Stimulated activated CD4-positive, alpha-beta T cell treated with anti-CD3 and anti-CD28 coated beads, Interleukin-4, amount 100 ng/mL, for 24 hours (primary cell): ENCODE results near the gene HOOK1.

Experiments
- DNase-seq: peaks from one replicate; pipeline ENCODE4 v3.0.0-alpha.2; 2020

The HOOK1 gene

DNA sequence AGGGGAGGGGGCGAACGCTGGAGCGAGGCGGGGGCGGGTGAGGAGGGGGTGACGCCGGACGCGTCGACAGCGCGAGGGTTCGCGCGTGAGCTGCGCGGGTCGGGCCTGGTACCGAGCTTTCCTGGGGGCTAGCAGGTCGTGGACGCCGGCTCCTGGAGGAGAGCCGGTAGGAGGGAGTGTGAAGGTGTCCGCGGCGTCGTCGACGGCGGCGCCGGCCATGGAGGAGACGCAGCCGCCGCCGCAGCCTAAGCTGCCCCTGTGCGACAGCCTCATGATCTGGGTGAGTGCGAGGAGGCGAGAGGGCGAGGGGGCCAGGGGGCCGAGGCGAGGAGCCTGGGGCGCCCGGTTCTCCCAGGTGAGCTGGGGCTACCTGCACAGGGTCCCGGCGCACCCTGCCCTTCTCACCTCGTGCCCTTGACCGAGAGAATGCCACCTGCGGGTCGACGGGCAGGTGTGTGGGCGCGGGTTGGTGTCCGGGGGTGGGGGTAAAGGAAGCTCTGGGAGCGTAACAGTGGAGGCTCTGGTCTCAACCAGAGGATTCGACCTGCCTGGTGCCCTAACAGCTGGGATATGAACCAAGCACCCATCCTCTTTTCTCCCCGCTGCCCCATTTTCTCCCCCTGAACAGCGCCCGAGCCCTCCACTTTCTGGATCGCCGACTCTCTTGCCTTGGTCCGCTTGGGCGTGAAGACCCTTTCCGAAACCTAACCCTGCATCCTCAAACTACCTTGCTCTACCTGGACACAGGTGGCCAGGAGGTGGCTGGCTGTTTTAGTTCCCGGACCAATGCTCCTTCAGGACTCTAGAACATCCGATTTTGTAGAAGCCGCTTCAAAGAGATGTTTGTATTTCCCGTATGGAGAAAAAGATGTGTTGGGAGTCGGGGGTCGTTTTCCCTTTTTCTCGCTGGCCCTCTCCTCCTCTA, at the start of gene HOOK1:
TSS of gene HOOK1 (plus strand) at position 49 of the 925 bp plus-strand sequence. CDS start at position 218, 169 bp downstream.
- DNase-seq: no peak

DNA sequence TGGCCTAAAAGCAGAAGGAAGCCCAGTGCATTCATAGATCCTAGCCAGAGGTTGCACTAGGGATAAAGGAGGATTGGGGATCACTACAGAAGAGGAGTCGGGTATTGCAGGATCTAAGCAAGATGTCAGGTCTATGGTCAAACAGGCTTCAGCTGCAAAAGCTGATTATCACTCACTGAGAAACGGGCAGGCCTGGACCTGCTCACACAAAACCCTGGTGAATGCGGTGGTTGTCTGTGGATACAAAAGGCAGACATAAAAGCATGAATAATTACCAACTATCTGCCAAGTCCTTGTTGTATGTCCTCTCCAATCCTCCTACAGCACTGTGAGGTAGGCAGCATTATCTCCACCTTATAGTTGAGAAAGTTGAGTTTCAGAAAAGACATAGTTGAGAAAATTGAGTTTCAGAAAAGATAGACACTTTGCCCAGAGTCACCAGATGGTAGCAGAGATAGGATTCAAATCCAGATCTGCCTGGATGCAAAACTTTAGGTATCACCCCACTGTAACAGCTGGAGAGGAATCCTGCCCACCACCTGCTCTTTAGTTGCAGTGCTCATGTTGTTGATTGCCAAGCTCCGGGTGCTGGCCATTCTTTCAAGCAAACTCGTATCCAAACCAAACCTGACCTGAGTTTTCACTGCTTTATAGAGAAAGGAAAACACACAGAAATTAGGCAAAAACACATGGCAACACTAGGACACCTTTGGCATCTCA, 49.6 kb upstream of the HOOK1 start:
- DNase-seq: no peak

DNA sequence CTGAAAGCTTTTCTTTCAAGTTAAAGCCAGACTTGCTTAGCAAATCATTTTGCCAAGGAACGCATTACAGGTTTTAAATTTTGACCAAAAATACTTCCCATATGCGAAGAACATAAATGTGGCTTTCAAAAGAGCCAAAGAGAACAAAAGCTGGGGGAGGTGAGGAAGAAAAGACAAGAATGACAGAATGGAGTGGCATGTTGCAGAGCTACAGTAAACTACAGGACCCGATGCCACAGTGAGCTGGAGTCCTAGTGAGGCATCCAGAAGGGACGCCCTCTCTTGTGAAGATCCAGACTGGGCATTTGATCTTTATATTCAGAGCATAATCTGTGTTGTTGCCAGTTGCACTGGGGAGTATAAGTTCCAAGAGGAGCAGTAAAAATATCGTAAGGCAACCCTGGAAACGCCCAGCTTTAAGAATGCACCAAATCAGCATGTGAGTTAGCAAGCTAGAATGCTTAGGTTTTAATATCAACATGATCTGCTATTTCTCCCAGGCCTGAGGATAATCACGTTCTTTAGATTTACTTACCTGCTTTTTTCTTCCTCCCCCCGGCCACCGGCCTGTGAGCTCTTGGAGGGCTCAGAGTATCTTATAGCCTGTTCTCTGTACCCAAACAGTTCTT, 48.4 kb upstream of the HOOK1 start:
- DNase-seq: no peak

DNA sequence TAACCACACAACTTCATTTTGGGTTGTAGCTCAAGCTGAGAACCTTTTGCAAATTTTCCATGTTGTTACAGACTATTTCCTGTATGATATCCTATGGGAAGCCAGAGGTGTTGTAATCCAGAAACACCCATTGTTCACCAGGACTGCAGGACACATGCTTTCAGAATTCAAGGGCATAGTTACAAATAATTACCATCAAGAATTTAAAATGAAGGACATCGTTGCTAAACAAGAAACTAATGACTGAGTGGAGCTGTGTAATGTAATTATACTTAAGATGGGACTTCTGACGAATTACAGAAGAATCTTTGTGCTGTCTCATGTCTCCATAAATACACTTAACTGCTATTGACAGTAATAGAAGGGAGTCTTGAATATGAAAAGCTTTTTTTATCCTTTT, 47.6 kb upstream of the HOOK1 start:
- DNase-seq: no peak

DNA sequence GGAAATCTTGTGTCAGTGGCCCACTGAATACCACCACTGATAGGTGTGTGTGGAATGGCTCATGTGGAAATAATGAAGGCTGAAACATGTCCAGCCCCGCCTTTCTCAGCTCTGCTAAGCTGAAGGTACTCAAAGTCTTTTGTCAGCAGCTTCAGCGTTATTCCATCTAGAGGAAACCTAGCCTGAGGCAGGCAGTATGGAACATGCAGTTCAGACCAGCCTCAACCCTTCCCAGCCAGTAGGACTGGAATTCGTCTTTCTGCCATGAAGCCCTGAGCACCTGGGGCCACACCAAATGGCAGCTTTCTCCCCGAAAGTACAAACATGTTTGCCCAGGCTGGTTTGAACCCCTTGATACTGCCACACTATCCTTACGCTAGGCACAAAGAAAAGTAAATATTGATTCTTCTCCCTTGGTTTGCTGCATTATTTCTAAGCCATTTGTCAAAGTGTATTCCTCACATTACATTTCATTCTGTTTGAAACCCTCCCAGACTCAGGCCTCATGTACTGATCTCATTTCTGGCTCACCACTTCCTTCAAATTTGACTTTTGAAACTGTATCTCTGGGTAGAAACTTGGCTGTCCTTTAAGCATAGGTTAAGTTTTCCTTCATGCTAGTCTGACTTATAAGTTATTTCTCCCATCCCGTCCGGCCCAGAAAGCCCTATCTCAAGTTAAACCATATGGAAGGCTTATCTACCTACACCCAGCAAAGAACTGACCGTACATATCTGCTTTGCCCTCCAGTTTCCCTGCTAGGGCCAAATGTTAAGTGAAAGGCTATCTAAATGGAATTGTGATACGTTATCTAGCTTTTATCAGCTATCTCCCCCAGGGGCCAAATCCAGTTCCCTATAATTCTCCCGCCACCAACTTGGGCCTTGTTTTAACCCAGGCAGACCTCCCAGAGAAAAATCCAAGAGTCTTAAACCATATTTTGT, 45.7 kb upstream of the HOOK1 start:
- no peak for DNase-seq

DNA sequence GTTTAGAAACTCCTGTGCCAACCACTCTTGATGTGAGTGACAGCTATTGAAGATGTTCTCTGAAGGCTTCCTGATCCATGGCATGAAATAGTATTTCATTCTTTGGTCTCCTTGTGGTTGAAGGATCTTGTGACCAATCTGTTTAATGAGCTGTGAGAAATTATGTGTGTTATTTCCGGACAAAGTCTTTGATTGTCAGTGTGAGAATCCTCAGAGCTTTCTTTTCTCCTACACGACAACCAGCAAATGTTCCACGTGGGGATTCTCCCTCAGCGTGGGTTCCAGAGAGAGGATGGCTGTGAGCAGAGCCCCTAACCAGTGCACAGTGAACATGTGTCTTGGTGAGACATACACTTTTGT, 45.0 kb upstream of the HOOK1 start:
- DNase-seq: no peak

DNA sequence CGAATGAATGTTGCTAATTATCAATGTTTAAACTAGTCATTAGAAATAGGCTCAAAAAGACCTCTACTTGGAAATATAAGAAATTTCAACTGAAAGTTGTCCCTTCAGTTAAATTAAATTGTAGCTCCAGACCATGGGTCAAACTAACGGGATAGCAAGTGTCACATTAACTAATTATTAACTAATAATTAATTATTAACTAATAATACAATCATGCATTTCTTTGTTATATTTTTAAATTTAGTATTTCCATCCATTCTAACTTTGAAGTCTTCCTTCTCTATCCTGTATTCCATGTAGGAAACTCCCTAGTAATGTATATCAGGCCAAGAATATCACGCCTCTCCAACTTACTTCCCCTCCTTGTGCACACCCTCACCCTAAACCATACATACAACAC, 43.4 kb upstream of the HOOK1 start:
- DNase-seq: no peak

DNA sequence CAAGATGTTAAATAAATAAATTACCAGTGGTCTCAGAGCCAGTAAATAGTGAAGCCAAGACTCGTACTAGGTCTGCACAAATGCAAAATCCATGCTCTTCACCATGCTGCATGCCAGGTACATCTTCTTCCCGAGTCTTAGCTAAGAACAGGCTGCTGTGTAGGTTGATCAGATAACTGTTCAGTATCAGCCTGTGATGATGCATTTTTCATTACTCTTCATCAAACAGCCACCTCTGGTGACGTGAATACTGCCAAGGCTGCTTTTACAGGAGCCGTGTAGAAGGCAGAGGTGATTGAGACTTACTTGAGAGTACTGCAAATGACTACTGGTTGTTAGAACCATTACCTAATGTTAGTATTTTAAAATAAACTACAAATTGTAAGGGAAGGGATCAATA, 39.3 kb upstream of the HOOK1 start:
- DNase-seq: no peak

DNA sequence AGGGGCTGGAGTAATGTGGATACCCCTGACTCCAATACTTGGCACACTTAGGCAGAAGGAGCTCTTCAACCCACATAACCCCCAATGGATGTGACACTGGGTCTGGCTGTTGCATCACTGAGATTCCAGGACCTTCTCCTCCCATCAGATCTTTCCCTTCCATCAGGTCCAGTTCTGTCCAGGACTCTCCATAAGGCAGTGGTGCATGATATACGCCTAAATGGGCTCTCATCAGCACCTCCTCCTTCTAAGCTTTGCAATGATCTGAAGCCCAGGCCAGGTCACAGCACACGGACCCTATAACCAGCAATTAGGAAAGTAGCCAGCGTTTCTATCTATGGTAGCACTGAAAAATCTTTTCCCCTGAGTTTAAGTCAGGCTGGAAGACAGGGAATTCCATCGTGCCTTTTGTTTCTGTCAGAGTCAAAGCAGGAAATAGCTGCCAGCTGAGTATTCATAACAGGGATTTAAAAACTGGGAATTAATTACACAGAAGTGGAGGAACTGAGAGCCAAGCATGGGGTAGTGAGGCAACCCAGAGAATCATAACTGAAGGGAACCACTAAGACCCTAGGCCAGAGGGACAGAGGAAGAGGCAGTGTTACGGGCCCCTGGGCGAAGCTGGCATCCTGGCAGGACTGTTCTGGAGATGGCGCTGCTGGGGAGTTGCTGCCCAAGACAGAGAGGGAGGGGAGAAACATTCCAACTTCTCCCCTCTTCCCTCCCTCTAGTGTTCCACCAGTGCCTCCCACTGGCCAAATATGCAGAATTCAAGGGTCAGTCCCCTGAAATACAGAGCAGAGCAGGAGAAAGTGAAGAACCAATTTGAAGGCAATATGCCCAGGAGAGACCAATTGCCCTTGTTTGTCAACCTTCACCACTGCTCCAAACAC, 37.5 kb upstream of the HOOK1 start:
- DNase-seq: no peak

DNA sequence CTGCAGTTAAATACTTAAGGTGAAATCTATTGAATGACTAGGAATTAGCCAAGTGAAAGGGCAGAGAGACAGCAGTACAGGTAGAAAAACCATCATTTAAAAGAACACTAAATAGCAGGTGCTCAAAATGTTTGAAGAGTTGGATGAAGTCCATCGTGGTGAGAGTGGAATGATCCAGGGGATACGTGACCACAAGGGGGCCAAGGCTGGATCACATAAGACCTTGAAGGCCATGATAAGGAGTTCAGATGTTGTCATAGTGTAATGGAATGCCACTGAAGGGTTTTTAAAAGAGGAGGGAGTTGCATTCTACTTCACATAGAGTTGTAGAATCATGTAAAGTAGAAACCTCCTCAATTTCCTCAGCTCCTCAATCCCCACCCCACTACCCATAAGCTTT, 34.8 kb upstream of the HOOK1 start:
- no peak for DNase-seq

DNA sequence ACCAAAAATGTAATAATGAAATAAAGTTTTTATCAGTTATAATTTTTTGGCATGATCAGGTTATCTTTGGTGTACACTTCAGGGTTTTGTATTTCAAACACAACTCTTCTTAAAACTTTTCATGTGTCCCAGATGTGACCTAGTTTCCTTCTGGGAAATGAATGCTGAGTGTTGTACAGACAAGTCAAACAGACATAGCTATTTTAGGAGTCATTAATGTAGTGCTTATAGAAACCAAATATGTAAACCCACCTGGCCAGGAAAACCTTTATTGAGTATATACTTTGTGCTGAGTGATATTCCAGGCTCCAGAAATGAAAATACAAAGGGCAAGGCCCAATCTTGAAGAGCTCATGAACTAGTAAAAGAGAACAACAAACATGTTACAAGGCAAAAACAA, 25.9 kb upstream of the HOOK1 start:
- DNase-seq: no peak

DNA sequence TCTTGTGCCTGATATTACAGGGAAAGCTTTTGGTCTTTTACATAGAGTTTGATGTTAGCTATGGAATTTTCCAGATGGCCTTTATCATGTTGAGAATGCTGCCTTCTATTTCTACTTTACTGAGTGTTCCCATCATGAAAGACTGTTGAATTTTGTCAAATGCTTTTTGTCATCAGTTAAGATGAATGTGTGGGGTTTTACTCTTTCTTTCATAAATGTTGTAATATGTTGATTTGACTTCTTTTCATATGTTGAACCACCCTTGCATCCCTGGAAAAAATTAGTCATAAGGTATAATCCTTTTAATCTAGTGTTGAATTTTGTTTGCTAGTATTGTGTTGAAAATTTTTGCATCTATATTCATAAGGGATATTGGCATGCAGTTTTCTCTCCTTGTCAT, 16.1 kb upstream of the HOOK1 start:
- no peak for DNase-seq

DNA sequence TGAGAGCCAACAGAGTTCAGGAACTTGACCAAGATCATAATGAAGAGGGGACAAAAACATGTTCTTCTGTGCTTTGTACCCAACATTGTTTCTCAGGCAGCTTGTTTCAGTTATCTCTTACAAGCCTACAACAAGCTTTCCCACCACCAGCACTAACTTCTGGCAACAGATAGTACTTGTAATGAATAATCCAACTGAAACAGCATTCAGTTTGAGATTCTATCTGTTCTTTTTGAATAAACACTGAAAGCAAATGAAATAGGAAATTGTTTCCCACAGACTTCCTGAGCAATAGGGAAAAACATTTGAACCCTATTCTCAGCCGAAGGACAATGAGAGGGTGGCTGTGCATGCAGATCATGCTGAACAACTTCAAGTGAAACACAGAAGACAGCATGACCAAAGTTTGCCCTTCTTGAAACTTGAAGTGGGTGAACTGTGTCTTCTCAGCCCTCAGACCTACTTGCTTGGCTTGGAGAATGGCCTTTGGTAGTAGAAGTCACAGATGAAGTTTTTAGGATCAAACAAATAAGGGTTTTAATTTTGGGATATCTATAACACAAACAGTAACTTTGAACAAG, 11.2 kb upstream of the HOOK1 start:
- no peak for DNase-seq

DNA sequence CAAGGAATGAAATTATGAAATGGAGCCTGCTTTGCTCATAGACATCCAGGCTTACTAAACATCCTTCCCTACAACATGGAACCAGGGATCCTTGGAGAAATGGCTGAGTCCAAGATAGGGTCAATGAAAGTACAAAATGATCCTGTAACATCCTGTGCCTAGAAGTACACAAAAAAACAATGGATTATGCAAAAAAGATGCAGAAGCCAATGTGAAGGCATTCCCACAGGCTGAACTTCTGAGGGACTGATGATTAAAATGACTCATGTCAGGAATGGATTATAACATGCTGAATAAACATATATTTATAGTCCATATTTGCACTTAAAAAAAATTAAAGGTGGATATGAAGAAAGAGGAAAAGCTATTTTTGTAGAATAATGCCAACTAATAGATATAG, 10.4 kb upstream of the HOOK1 start:
- no peak for DNase-seq

DNA sequence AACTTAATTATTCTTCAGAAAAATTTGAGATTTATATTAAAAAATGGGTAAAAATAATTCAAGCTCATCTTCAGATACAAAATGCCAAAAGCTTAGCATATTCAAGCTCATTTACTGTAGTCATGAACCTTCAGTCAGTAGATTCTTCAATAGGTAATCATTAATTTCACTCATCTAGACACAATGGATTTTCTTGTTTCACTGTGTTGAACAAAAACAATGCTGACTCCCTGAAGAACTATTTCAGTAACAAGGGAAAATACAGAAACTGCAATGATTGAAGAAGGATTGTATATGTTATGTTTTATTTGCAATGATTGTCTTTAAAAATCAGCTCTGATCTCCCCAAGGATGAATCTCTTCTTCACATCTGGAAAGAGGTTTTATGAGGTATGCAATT, 9.2 kb upstream of the HOOK1 start:
- DNase-seq: no peak

DNA sequence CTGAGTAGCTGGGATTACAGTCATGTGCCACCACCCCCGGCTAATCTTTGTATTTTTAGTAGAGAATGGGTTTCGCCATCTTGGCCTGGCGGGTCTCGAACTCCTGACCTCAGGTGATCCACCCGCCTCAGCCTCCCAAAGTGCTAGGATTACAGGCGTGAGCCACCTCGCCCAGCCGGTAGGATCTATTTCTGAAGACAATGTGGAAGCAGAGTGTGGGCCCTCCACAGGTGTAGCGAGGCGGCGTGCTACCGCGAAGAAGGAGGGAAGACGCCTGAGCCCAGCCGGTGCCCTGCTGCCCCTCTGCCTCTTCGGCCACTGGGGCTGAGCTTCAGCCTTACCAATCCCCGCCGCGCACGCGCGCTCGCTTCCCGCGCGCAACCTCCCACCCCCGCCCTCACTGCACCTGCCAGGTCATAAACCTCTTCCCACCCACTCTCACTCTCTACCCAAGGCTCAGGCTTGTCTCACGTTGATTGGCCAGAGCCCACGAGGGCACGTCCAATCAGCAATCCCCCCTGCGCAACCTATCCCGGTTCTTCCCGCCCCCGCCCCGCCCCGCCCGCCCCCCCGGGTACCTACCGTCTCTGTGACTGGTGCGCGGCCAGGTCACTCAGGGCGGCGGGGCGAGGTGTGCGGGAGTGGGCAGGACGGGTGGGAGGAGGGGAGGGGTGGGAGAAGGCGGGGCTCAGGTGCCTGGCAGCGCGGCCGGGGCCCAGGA, 409 bp upstream of the HOOK1 start:
- peak; percentile 80 for DNase-seq

DNA sequence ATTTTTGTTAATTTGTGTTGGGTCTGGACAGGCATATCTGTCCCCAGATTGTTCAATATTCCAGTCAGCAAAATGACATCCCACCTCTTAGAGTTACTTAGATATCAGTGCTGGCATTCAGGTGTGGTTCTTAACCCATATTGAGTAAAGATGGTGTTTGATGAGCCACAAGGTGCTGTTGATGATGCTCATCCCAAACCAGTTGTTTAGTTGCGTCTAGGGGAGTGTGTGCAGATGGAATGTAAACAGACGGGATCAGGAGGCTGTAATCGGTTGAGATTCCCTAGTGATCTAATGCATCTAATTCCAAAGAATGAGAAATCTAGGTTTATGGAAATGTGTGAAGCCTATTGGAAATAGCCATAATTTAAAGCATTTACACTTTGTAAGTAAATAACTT, 1.1 kb downstream of the HOOK1 start:
- DNase-seq: no peak

DNA sequence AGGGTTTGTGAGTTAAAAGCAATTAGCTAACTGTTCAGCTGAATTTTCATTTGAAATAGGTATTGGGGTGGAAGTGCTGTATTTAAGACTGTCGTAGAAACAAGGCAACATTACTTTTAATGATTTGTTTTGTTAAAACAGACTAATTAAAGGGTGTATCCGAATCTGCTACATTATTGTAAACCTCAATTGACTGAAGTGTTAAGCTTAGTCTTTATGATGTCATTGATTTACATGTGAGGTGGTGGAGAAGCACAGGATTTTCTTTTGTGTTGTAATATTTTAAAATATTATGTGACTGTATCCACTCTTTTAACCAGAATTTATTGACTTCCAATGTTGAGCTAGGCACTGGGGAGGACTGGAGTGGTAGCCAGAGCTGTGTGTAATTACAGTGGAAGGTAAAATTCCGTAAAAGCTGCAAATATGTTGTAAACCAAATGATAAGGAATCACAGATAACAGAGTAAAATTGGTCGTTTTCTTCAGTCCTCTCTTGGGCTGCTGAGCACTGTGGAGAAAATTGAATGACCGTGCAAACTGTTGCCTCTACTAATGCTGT, 1.6 kb downstream of the HOOK1 start:
- DNase-seq: no peak

DNA sequence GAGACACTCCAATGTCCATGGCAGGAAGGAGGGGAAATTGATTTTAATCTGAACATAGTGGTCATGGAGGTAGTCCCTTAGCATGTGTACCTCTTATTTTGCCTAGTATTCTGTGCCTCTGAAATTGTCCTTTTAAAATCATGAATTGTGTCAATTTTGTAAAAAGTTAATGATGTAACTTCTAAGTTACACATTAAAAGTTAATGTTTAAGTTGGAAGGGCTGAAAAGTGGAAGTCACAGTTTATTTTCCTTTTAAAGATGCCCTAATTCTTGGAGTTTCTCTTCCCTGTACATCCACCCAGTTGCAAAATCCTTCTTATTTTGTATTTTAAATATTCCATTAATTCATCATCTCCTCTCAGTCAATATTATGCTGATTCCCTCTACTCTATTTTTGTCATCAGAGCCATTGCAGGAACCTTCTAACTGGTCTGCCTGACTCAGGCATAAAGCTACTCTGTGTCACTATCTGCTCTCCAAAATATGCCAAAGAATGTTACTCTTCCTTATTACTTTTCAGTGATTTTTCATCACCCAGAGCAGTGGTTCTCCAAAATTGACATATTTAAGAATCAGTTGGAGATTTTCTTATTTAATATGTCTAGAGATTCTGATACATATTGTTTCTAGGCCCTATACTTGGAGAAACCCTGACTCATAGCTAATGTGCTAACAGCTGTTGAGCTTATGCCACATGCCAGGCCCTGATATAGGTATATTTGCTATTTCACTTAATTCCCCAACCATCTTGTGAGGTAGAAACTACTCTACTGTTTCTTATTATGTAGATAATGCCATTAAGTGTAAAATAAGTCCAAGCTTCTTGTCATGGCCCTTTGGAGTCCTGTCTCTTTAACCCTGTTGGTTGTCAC, 5.1 kb downstream of the HOOK1 start:
- no peak for DNase-seq
